OCI-LY3 (cell line): Measurements from ENCODE around the gene PUS7.

Experiments
- H2AFZ ChIP-seq: fragments of 200-600, 300-600 bp; shearing (Covaris generic); 2 replicates; pipeline ENCODE4 v1.6.0; 2014; ENCODE audit warnings: antibody characterized with exemption, low read depth, low read length
- H3K27ac ChIP-seq: fragments of 200-600, 300-600 bp; sonication (generic); 2 replicates; pipeline ENCODE4 v1.5.1; 2014; ENCODE audit warnings: mild to moderate bottlenecking, low read length, moderate library complexity, mixed read lengths
- H3K27me3 ChIP-seq: fragments of 200-600, 300-600 bp; sonication (generic); 2 replicates; pipeline ENCODE4 v1.6.1; 2014; ENCODE audit warnings: low read depth, low read length, mixed read lengths
- H3K36me3 ChIP-seq: fragments of 200-600, 300-600 bp; sonication (generic); replicated peaks from 2 replicates; pipeline ENCODE3; 2014; ENCODE audit warnings: low read depth, low read length, mixed read lengths
- H3K4me1 ChIP-seq: fragments of 300-600, 200-600 bp; sonication (generic); 2 replicates; pipeline ENCODE4 v1.6.1; 2014; ENCODE audit warnings: low read length, mixed read lengths
- H3K4me2 ChIP-seq: fragments of 200-600, 300-600 bp; sonication (generic); 2 replicates; pipeline ENCODE4 v1.6.1; 2014; ENCODE audit warnings: low read length, mixed read lengths
- H3K4me3 ChIP-seq: fragments of 300-600, 200-600 bp; sonication (generic); 2 replicates; pipeline ENCODE4 v1.5.1; 2014; ENCODE audit warnings: antibody characterized with exemption, mild to moderate bottlenecking, low read length, moderate library complexity
- H3K79me2 ChIP-seq: fragments of 300-600, 200-600 bp; shearing (Covaris generic); 2 replicates; pipeline ENCODE4 v1.6.1; 2014; ENCODE audit warnings: mild to moderate bottlenecking, low read length, mixed read lengths
- H3K9ac ChIP-seq: fragments of 300-600, 200-600 bp; shearing (Covaris generic); 2 replicates; pipeline ENCODE4 v1.6.0; 2014; ENCODE audit warnings: mild to moderate bottlenecking, low read length, moderate library complexity
- H3K9me3 ChIP-seq: fragments of 200-600, 300-600 bp; shearing (Covaris generic); 2 replicates; pipeline ENCODE4 v1.6.1; 2014; ENCODE audit warnings: low read length, mixed read lengths; ENCODE audit not compliant: insufficient read depth
- H4K20me1 ChIP-seq: fragments of 200-600, 300-600 bp; sonication (generic); 2 replicates; pipeline ENCODE4 v1.6.1; 2016; ENCODE audit warnings: low read length, mixed read lengths; ENCODE audit not compliant: insufficient read depth
- CTCF ChIP-seq: fragments of 200-600, 300-600 bp; sonication (generic); IDR thresholded peaks from 2 replicates; pipeline ENCODE4 v1.5.1; 2014; ENCODE audit warnings: antibody characterized with exemption, low read length, low read depth
- EZH2phosphoT487 ChIP-seq: fragments of 200-600 bp; shearing (Covaris generic); IDR thresholded peaks from 2 replicates; pipeline ENCODE4 v1.6.1; 2018; ENCODE audit warnings: antibody characterized with exemption, mixed run types, low read depth

The PUS7 gene

GRCh38 chr7:105559926-105560325 lies 37.9 kb upstream of the PUS7 start:
- H3K79me2 ChIP-seq, result no peaks in the 10 kb centered on the region
- no peaks in the 10 kb centered on the region for H3K27me3 ChIP-seq
- TF ChIP-seq EZH2phosphoT487, result no peak
- TF ChIP-seq CTCF, result no peak
- H3K27ac ChIP-seq, result no peak overlapping the region
- H3K4me2 ChIP-seq, result no peak overlapping the region
- no peak overlapping the region for H3K4me3 ChIP-seq
- H3K36me3 ChIP-seq, result peaks cover 33% of the 10 kb centered on the region
- H3K9ac ChIP-seq, result no peak overlapping the region
- H2AFZ ChIP-seq, result no peak overlapping the region
- H4K20me1 ChIP-seq, result no peaks in the 10 kb centered on the region
- H3K4me1 ChIP-seq, result no peaks in the 10 kb centered on the region
- no peaks in the 10 kb centered on the region for H3K9me3 ChIP-seq

DNA sequence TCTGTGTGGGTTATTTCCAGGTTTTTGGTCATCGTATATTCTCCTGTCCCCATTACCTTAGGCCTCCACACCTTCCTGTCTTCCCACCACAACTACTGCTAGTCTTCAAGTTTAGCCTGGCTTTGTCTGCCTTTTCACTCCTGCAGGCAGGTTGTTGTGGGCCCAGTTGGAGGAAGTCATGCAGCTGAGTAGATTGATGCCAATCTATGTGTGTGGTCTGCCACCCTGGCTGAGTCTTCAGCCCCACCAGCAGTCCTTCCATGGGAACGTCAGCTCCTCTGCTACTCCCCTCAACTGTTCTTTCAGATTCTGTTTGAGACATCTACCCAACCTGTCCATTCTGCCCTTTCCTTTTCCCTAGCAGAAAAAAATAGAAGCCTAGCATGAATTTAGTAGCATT lies 16.3 kb upstream of the PUS7 start:
- Histone ChIP-seq H3K36me3 (peaks cover 20% of the 10 kb centered on the region), H3K4me1 (peaks cover 3% of the 10 kb centered on the region), H3K79me2 (peaks cover 17% of the 10 kb centered on the region), H3K9me3 (no peaks in the 10 kb centered on the region), H3K27me3 (no peaks in the 10 kb centered on the region), H3K9ac (no peak overlapping the region), H3K4me3 (no peak overlapping the region), H3K27ac (no peak overlapping the region), H2AFZ (no peak overlapping the region), H4K20me1 (no peaks in the 10 kb centered on the region), H3K4me2 (no peak overlapping the region)
- TF ChIP-seq EZH2phosphoT487, result no peak
- TF ChIP-seq CTCF, result no peak

- no peak for TF ChIP-seq CTCF
- TF ChIP-seq EZH2phosphoT487, result no peak
- Histone ChIP-seq H3K9me3 (no peaks in the 10 kb centered on the region), H3K27ac (peak overlapping the region; percentile 51), H3K4me2 (peak overlapping the region; percentile 98), H3K36me3 (peaks cover 5% of the 10 kb centered on the region), H3K27me3 (no peaks in the 10 kb centered on the region), H4K20me1 (no peaks in the 10 kb centered on the region), H3K9ac (peak overlapping the region; percentile 89), H3K79me2 (peaks cover 30% of the 10 kb centered on the region), H3K4me1 (peaks cover 10% of the 10 kb centered on the region), H3K4me3 (peak overlapping the region; percentile 92), H2AFZ (no peak overlapping the region)
Measured at GRCh38 chr7:105532709-105533460, 10.8 kb upstream of the PUS7 start.

- no peaks in the 10 kb centered on the region for H4K20me1 ChIP-seq
- H3K79me2 ChIP-seq, result peaks cover 30% of the 10 kb centered on the region
- peak within 1 kb of the TSS; percentile 89 for H3K9ac ChIP-seq
- H3K36me3 ChIP-seq, result peaks cover 2% of the 10 kb centered on the region
- peak within 1 kb of the TSS; percentile 85 for H2AFZ ChIP-seq
- no peaks in the 10 kb centered on the region for H3K27me3 ChIP-seq
- TF ChIP-seq CTCF, result peak; percentile 69
- no peak for TF ChIP-seq EZH2phosphoT487
- H3K4me3 ChIP-seq, result peak within 1 kb of the TSS; percentile 92
- peak within 1 kb of the TSS; percentile 51 for H3K27ac ChIP-seq
- H3K9me3 ChIP-seq, result no peaks in the 10 kb centered on the region
- H3K4me2 ChIP-seq, result peak within 1 kb of the TSS; percentile 98
- peaks cover 10% of the 10 kb centered on the region for H3K4me1 ChIP-seq
Measured at GRCh38 chr7:105531792-105532671, 10.0 kb upstream of the PUS7 start, which contains the start of gene RINT1. Gene RINT1, plus strand, starts transcription at chr7:105532201. Its CDS starts 115 bp downstream, at chr7:105532316.
